DOHH2 (cell line): Measurements from ENCODE around the gene SPTBN4.

Experiments used
- EZH2phosphoT487 ChIP-seq: fragments of 200-600 bp; sonication (generic); IDR thresholded peaks from 2 replicates; pipeline ENCODE4 v1.6.1; 2017; ENCODE audit warnings: borderline replicate concordance, mild to moderate bottlenecking, antibody characterized with exemption, low read length, moderate library complexity, mixed read lengths
- TF ChIP-seq, protein P1 (sequence below): fragments of 200-600 bp; sonication (generic); IDR thresholded peaks from one replicate; pipeline ENCODE4 v1.5.1; 2014; ENCODE audit warnings: antibody characterized with exemption, mild to moderate bottlenecking, low read depth, low read length; ENCODE audit not compliant: poor library complexity, severe bottlenecking

DNA sequence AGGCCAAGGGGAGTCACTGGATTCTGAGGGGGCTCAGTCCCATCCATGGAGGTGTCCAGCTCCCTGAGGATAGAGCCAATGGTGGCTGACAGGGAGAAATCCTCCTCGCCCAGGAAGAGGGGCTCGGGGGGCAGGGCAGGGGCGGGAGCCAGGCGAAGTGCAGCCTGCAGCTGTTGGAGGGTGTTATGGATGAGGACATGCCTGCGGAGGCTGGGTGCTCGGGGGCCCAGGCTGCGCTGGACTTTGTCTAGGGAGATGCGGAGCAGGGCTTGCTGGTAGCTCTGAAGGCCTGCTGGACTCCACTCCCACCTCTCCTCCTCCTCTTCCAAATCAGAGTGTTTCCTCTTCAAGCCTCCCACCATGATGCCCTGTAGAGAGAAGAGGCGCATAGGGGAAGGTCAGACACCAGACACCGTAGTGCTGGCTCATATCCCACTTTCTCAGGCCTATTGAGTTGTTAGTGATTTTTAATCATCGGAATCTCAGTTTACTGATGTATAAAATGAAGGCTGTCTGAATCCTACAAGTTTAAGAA lies 25.0 kb upstream of the SPTBN4 start:
- TF ChIP-seq, protein P1, sequence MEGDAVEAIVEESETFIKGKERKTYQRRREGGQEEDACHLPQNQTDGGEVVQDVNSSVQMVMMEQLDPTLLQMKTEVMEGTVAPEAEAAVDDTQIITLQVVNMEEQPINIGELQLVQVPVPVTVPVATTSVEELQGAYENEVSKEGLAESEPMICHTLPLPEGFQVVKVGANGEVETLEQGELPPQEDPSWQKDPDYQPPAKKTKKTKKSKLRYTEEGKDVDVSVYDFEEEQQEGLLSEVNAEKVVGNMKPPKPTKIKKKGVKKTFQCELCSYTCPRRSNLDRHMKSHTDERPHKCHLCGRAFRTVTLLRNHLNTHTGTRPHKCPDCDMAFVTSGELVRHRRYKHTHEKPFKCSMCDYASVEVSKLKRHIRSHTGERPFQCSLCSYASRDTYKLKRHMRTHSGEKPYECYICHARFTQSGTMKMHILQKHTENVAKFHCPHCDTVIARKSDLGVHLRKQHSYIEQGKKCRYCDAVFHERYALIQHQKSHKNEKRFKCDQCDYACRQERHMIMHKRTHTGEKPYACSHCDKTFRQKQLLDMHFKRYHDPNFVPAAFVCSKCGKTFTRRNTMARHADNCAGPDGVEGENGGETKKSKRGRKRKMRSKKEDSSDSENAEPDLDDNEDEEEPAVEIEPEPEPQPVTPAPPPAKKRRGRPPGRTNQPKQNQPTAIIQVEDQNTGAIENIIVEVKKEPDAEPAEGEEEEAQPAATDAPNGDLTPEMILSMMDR: no peak
- no peak for TF ChIP-seq EZH2phosphoT487
